LoVo (cell line): Measurements from ENCODE around the gene CLCN7.

ENCODE experiments used
- DNase-seq: peaks from one replicate; pipeline ENCODE4 v3.0.0-alpha.2; 2016; ENCODE audit warnings: low spot score

The CLCN7 gene

DNA sequence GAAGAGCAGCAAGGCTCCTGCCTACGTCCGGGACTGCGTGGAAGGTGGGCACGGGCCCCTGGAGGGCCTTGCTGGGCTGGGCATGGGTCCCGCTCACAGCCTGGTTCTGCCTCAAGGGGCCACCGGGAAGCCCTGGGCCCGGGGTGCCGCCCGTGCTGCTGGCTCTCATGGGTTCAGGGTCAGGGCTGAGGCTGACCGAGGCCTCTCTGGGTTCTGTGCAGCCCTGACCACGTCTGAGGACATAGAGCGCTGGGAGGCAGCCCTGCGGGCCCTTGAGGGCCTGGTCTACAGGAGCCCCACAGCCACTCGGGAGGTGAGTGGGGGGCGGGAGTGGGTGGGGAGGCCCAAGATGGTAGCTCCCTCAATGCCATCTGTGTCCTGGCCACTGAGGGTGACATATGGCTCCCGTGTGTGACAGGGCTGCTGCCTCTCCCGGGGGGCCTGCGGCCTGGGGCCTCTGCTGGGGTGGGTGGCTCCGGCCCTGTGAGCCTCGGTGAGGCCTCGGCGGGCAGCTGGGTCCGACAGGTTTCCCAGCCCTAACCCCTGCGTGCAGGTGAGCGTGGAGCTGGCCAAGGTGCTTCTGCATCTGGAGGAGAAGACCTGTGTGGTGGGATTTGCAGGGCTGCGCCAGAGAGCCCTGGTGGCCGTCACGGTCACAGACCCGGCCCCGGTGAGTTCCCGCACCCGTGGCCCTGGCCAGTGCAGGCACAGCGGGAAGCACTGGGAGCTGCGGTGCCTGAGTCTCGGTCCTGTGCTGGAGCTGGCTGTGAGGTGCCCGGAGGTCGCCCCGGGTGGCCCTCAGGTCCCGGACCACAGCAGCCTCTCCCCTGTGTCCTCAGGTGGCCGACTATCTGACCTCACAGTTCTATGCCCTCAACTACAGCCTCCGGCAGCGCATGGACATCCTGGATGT, 27.5 kb upstream of the CLCN7 start:
- DNase-seq: no peak

DNA sequence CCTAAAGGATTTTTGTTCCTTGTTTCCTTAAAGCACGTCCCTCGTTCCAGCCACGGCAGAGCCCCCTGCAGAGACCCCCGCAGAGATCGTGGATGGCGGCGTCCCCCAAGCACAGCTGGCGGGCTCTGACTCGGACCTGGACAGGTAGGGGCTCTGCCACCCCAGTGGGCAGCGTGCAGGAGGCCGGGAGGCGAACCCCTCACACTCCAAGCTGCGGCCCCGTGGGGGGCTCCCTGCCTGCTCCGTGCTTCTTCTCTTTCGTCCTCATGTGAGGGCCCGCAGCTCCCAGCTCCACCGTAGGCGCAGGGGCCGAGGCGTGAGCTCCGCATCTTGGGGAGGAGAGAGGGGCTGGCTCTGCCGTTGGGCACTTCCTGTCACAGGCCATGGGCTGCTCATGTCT, 26.8 kb upstream of the CLCN7 start:
- no peak for DNase-seq

DNA sequence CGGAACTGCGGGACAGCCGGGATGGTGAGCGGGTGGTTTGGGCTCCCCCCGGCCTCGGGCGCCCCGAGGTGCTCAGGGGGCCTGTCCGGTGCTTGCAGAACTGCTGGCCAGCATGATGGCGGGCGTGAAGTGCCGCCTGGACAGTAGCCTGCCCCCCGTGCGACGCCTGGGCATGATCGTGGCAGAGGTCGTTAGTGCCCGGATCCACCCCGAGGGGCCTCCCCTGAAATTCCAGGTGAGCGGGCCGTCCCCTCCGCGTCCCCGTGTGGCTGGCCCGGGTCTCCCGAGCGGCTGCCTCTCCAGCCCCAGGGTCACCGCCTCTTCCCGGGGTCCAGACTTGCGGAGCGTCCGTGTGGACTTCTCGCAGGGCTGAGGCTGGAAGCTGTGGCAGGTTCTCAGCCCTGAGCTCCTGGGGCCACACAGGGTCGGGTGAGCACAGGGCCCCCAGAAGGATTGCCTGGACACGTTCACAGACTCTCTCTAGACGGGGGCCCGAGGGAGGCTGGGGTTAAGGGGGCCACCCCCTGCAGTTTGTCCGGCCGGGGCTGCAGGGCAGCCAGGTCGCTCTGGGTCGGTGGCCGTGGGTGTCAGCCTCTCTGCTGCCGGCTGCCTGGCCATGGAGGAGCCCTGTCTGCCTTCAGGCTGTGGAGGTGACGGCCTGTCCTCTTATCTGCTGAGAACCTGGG, 25.8 kb upstream of the CLCN7 start:
- DNase-seq: no peak

GRCh38 chr16:1499756-1500464, 25.1 kb upstream of the CLCN7 start:
- no peak for DNase-seq

DNA sequence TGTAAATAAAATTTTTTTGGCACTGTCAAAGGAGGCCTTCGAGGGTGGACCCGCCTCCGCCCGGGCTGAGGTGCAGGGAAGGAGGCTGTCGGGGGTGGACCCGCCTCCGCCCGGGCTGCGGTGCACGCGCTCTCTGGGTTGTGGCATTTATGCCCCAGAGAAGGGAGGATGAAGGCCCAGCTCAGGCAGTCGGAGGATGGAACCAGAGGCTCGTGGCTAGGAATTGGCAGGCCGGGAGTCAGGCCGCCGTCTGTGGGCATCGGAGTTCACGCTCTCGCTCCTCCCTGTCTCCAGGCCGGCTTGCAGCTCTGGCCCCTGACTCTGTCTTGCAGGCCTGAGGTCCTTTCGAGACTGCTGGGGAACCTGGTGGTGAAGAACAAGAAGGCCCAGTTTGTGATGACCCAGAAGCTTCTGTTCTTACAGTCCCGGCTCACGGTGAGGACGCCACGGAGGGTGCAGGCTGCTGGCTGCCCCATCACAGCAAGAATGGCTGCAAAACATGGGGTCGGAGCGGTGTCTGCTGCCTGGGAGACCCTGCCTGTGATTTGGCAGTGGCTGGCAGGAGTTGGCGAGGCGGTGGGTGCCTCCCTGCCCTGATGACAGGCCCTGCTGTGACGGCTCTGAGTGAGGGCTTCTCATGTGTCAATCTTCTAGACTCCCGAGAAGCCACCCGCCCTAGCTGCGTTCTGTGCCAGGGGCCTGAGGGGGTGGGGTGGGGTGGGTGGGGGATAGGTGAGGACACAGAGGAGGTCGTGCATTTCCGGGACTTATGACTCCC, 24.3 kb upstream of the CLCN7 start:
- DNase-seq: no peak

- DNase-seq: no peak
Measured at GRCh38 chr16:1497014-1497598, 22.3 kb upstream of the CLCN7 start.

DNA sequence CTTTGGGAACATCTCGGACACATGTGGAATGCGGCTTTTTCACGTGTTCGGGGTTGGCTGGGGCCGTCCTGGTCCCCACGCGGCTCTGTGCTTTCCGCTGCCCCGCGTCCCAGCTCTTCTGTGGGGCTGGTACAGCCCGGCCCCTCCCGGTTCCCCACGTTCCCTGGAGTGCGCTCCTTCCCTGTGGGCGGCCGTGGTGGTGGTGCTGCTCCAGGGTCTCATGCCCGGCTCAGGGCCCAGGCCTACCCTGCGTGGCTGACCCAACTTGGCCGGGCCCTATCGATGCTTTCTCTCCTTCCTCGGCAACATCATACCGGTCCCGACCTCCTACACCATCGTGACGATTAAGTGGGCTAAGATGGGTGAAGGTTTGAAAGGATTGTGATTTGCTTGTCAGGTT, 21.6 kb upstream of the CLCN7 start:
- no peak for DNase-seq

- DNase-seq: no peak
Measured at GRCh38 chr16:1495889-1496262, 21.0 kb upstream of the CLCN7 start.

DNA sequence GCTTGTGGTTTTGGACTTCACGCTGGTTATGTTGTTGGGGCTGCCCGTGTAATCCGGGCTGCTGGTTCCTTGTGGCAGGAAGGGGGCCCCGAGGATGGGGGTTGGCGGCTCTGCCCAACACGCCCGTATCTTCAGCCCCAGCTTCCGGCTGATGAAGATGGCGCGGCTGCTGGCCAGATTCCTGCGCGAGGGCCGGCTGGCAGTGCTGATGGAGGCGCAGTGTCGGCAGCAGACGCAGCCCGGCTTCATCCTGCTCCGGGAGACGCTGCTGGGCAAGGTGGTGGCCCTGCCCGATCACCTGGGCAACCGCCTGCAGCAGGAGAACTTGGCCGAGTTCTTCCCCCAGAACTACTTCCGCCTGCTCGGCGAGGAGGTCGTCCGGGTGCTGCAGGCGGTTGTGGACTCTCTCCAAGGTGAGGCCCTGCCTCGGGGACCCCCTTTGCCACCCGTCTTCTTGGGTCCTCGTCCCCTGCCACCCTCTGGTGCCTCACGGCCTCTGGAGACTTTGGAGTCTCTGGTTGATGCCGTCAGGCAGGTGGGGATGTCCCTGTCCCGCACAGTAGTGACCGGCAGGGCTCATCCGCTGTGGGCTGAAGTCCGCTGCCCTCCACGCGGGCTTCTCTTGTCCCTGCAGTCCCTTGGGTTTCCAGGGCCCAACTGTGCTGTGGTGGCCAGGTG, 20.5 kb upstream of the CLCN7 start:
- no peak for DNase-seq

DNA sequence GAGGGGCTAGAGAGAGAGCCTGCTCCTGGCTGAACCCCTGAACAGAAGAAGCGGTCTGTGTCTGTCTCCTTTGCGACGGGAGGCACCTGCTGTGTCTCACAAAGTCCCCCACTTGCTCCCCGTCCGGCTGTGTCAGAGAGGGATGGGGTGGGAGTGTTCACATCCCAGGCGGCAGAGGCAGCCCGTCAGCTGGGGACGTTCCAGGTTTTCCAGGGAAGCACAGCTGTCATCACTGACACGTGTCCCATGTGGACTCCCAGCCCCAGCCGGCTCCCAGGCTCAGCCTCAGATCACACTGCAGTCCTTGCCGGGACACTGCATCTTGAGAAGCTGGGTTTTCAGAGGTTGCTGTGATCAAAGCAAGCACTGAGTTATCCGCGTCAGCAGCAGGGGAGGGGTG, 19.9 kb upstream of the CLCN7 start:
- no peak for DNase-seq

GRCh38 chr16:1494129-1494640, 19.4 kb upstream of the CLCN7 start:
- DNase-seq: no peak

GRCh38 chr16:1493746-1494094, 18.9 kb upstream of the CLCN7 start:
- DNase-seq: no peak

DNA sequence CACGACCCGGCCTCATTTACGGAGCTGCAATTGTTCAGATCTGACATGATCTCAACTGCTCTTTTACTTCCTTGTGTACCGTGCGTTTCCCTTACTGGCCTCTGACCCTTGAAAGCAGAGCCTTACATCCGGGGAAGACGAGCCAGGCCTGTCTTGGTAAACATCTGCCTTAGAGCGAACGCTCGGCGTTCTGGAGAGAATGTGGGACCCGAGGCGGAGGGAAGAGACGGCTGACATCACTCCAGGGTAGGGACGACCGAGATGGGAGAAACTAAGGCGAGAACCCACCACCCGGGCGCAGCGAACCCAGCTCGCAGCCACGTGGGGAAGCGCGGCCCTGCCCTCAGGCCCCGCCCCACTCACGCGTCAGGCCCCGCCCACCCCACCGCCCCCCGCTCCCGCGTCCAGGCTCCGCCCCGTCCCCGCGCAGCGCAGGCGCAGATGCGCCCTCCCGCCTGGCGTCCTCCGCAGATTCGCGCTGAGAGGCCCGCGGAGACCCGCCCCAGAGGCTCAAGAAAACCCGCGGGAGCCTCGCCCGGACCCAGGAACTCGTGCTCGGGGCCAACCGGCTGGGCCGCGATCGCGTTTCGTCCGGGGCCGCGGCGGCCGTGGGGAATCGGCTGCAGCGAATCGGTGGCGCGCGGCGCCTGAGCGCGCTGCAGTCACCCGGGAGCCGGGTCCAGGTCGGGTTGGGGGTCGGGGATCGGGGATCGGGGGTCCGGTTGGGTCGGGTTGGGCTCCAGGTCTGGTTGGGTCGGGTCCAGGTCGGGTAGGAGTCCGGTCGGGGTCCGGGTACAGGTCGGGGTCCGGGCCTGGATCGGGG, 18.3 kb upstream of the CLCN7 start, which contains the start of gene TELO2:
TSS of gene TELO2 (plus strand) at position 438 of the 823 bp plus-strand sequence. CDS start 922 bp downstream, outside the sequence.
- peak; percentile 87 for DNase-seq

- DNase-seq: no peak
Measured at GRCh38 chr16:1492082-1492922, 17.5 kb upstream of the CLCN7 start.

DNA sequence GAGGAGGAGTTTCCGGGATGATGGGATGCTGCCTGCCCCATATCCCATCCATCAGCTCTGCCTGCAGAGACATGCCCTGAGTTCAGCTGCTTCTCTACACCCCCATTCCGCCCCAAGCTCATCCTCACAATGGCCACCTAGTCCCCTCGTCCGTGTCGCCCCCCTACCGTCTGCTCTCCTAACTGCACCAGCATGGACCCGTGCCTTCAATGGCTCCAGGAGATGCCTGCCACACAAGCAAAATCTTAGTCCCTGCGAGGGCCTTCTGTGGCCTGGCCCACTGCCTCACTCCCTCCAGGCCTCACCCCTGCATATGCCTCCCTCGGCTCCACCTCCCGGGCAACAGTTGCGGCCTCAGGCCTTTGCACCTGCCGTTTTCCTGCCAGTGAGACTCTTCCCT, 16.5 kb upstream of the CLCN7 start:
- DNase-seq: no peak

DNA sequence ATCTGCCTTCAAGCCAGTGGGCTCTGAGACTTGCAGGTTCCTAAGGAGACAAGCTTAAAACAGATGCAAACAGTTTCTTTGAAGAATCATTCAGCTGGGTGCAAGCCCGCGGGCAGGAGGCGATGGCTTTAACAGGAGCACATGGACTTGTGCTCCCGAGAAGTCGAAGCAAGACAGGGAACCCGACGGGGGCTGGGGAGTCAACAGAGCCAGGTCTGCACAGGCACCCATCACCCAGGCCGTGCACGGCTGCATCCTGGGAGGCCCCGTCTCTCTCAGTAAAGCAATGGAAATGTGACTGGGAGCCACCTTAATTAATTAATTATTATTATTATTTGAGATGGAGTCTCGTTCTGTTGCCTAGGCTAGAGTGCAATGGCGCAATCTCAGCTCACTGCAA, 14.2 kb upstream of the CLCN7 start:
- DNase-seq: no peak

- no peak for DNase-seq
Measured at GRCh38 chr16:1488619-1489018, 13.8 kb upstream of the CLCN7 start, which contains the start of gene PTX4. PTX4 (minus strand) TSS chr16:1488944; CDS start chr16:1488909, 35 bp downstream.

- no peak for DNase-seq
Measured at GRCh38 chr16:1488054-1488601, 13.3 kb upstream of the CLCN7 start.
